ENCODE data around the gene COLEC11.

COLEC11 gene

GRCh38 chr2:3639015-3639630 is 44.2 kb downstream of the COLEC11 start:
- no peak for DNase-seq (ENCODE audit: low read depth in 2 of 2)

GRCh38 chr2:3639653-3640052 is 44.7 kb downstream of the COLEC11 start:
- DNase-seq (ENCODE audit: low read depth in 2 of 2): no peak

GRCh38 chr2:3641181-3641580 is 46.3 kb downstream of the COLEC11 start:
- no peak for DNase-seq (ENCODE audit: low read depth in 2 of 2)

DNA sequence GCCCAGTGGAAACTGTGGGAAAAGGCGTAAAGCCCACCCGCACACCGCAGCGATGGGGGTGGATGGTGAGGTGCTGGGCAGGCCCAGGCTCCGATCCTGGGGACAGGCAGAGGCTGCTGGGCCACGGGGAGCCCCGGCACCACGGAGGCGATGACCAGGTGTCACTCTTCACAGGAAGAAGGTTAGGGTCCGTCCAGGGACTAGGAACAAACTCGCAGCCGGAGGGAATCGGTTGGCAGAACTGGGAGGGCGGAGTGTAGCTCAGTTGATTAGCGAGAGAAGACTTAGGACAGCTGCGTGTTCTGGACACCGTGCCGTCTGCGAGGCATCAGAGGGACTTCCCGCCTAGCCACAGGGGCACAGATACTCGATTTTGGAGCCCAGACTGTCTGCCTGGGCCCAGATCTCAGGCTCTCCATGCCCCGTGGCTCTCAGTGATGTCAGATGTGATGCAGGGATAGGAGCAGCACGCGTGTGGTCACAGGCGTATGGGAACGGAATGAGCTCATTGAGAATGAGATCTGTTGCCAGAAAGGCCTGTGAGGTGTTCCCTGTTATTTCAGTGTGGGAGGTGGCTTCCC is 47.0 kb downstream of the COLEC11 start:
- no peak for DNase-seq (ENCODE audit: low read depth in 2 of 2)

GRCh38 chr2:3642521-3643215 is 47.8 kb downstream of the COLEC11 start:
- DNase-seq (ENCODE audit: low read depth in 2 of 2): no peak

- DNase-seq (ENCODE audit: low read depth in 2 of 2): no peak
Observed at GRCh38 chr2:3643371-3644245, 48.7 kb downstream of the COLEC11 start.

- no peak for DNase-seq (ENCODE audit: low read depth in 2 of 2)
Observed at GRCh38 chr2:3644246-3644525, 49.3 kb downstream of the COLEC11 start.

GRCh38 chr2:3644891-3645605 is 50.1 kb downstream of the COLEC11 start:
- no peak for DNase-seq (ENCODE audit: low read depth in 2 of 2)

- no peak for DNase-seq (ENCODE audit: low read depth in 2 of 2)
Observed at GRCh38 chr2:3645745-3646389, 51.0 kb downstream of the COLEC11 start.

DNA sequence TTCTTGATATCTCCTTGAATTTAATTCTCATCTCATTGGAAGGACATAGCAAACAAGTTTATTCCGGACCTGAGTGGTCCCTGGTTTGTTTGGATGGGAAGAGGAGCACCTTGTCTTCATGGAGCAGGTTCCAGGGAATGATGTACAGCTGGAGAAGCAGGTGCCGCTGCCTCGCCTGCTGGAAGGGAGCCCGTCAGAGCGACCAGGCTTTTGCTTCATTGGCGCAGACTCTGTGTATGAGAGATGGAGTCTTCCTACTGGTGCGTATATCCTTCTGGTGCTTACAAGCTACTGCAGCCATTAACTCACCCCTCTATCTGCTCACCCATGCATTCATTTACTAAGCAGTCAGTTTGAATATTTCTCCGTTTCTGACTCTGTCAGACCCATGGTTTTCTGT is 51.5 kb downstream of the COLEC11 start:
- no peak for DNase-seq (ENCODE audit: low read depth in 2 of 2)

DNA sequence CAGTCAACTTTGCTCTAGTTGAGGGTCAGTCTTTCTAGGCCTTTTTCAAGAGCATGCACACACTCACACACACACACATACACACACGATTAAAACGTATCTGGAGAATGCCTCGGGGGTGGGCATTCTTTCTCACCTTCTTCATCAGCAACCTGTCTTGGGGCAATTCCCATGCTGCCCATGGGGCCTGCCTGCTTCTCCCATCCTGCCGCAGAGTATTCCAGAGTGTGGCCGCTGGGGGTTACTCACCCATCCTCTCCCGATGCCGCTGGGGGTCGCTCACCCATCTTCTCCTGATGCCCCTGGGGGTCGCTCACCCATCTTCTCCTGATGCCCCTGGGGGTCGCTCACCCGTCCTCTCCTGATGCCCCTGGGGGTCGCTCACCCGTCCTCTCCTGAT is 52.3 kb downstream of the COLEC11 start:
- no peak for DNase-seq (ENCODE audit: low read depth in 2 of 2)

- DNase-seq (ENCODE audit: low read depth in 2 of 2): no peak
Observed at GRCh38 chr2:3647831-3648651, 53.1 kb downstream of the COLEC11 start.

DNA sequence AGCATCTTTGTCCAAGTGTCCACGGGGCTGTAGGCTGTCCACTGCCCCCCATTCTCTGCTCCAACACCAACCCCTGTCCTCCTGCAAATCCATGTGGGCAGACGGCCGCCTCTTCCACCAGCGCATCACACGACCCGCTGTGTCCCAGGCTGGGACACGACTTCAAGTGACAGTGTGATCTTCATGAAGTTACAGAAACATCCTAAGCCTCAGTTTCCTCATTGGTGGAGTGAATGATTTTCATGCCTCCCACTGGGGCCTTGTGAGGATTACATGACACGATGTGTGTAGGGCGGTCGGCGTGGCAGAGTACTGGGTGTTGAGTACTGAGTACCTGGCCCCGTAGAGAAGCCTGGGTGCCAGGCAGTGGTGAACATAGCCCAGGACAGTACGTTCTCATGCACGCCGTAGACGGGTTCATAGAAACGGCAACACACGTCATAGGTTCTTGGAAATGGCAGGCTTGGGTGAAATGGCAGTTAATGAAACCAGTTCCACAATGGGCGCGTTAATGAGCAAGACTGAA is 53.8 kb downstream of the COLEC11 start:
- no peak for DNase-seq (ENCODE audit: low read depth in 2 of 2)

DNA sequence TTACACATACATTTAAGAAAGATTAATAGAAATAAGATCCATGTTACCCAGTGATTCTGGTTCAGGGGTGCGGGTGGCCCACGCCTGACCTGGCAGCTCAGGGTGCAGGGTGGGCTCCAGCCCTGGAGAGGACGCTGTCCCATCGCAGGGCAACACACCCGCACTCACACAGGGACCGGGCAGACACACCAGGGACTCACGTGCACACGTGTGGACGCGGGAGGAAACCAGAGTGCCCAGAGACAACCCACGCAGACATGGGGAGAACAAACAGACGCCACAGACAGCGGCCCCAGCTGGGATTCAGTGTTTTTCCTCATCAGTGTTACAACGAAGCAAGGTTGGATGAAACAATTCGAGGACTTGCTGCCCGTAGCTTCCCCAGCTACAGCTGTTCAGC is 54.7 kb downstream of the COLEC11 start:
- DNase-seq (ENCODE audit: low read depth in 2 of 2): no peak

GRCh38 chr2:3650140-3650920 is 55.4 kb downstream of the COLEC11 start:
- DNase-seq (ENCODE audit: low read depth in 2 of 2): no peak

DNA sequence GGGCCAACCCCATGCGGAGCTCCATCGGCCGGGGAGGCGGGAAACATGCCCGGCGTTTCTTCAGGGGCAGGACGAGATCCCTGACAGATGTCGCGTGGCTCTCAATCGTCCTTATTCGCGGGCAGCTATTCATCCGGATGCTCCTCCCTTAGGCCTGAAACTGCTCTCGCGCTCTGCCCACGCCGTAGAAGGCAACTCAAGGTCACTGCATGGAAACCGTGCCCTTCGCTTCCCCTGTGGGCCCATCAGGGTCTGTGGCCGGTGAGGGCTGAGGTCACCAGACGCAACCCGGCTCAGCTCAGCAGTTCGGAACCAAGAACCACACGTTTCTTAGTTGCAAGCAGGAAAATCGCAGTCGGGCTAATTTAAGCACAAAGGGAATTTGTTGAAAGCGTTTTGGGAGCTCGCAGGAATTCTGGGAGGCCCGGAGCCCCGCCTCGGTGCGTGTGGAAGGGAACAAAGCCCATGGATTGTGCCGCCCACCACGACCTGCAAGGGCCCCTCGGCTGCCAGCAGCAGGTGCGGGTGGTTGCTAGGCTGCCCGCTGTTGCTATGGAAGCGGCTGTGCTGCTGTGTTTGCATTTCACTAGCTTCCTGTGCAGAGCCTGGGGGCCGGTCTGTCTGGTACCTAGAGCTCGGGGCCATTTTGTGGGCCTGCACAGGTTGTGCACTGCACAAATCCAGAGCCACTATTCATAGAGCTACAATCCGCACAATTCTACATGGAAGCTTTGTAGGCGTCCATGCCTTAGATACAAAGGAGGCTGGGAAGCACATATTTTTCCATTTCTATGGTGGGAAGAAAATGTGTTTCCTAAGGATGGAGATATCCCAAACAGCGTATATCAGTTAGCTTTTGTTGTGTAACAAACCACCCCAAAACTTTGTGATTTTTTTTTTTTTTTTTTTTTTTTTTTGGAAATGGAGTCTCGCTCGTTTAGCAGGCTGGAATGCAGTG is 57.1 kb downstream of the COLEC11 start:
- DNase-seq (ENCODE audit: low read depth in 2 of 2): peak; percentile 59 to 60

- DNase-seq (ENCODE audit: low read depth in 2 of 2): no peak
Observed at GRCh38 chr2:3652896-3653625, 58.1 kb downstream of the COLEC11 start.

DNA sequence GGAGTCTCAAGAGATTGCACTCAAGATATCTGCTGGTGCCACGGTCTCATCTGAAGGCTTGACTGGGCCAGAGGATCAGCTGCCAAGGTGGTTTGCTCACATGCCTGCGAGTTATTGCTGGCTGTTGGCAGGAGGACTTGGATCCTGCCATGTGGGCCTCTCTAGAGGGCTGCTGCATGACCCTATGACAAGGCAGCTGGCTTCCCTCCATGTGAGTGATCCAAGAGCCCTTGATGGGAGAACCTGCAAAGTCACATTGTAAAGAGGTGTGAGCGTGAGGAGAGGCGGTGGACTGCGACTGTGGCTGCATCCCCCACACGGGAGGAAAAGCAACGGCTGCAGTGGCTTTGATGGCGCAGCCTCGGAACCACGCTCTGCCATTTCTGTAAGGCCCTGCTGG is 59.1 kb downstream of the COLEC11 start:
- no peak for DNase-seq (ENCODE audit: low read depth in 2 of 2)

Data from stimulated activated CD8-positive, alpha-beta memory T cell treated with anti-CD3 and anti-CD28 coated beads, Interleukin-2, amount 100 ng/mL, for 48 hours (primary cell).